ENCODE measurements around the gene CHN1.

The CHN1 gene

GRCh38 chr2:175004730-175004979 is 526 bp downstream of the CHN1 start:
- Histone ChIP-seq H2AFZ (ENCODE audit: low read depth) (peak overlapping the region; percentile 98), H3K9ac (peak overlapping the region; percentile 68; the same call in 1 of the 2 replicates), H3K4me3 (IDR thresholded peaks at IDR 0.05; ENCODE audit: insufficient read depth, low read depth, low read length) (peak overlapping the region; percentile 91), H3K4me2 (peak overlapping the region; percentile 23; the same call in 1 of the 2 replicates), H3K36me3 (ENCODE audit: insufficient read depth) (no peaks in the 10 kb centered on the region), H4K20me1 (ENCODE audit: insufficient read depth) (no peaks in the 10 kb centered on the region), H3K4me1 (ENCODE audit: low read depth, poor library complexity, severe bottlenecking) (peaks cover 14% of the 10 kb centered on the region), H3K27me3 (ENCODE audit: insufficient read depth, low read depth) (0 out of 2 replicates have a peak, but pooled peaks cover 7% of the 10 kb centered on the region), H3K27ac (peak overlapping the region; percentile 26; the same call in 1 of the 2 replicates), H3K79me2 (ENCODE audit: insufficient read depth, low read depth) (no peaks in the 10 kb centered on the region)
- TF ChIP-seq CTCF (conservative IDR thresholded peaks at IDR 0.05; ENCODE audit: low read depth, low read length), result no peak

GRCh38 chr2:175003875-175004729 is 1.1 kb downstream of the CHN1 start:
- Histone ChIP-seq H3K27me3 (ENCODE audit: insufficient read depth, low read depth) (0 out of 2 replicates have a peak, but pooled peaks cover 7% of the 10 kb centered on the region), H3K27ac (no peak overlapping the region), H3K4me2 (peak overlapping the region; percentile 61), H2AFZ (ENCODE audit: low read depth) (peak overlapping the region; percentile 39; the same call in 1 of the 2 replicates), H3K36me3 (ENCODE audit: insufficient read depth) (no peaks in the 10 kb centered on the region), H4K20me1 (ENCODE audit: insufficient read depth) (no peaks in the 10 kb centered on the region), H3K9ac (no peak overlapping the region), H3K79me2 (ENCODE audit: insufficient read depth, low read depth) (no peaks in the 10 kb centered on the region), H3K4me3 (IDR thresholded peaks at IDR 0.05; ENCODE audit: insufficient read depth, low read depth, low read length) (peak overlapping the region; percentile 42), H3K4me1 (ENCODE audit: low read depth, poor library complexity, severe bottlenecking) (peaks cover 16% of the 10 kb centered on the region)
- TF ChIP-seq CTCF (conservative IDR thresholded peaks at IDR 0.05; ENCODE audit: low read depth, low read length), result no peak

DNA sequence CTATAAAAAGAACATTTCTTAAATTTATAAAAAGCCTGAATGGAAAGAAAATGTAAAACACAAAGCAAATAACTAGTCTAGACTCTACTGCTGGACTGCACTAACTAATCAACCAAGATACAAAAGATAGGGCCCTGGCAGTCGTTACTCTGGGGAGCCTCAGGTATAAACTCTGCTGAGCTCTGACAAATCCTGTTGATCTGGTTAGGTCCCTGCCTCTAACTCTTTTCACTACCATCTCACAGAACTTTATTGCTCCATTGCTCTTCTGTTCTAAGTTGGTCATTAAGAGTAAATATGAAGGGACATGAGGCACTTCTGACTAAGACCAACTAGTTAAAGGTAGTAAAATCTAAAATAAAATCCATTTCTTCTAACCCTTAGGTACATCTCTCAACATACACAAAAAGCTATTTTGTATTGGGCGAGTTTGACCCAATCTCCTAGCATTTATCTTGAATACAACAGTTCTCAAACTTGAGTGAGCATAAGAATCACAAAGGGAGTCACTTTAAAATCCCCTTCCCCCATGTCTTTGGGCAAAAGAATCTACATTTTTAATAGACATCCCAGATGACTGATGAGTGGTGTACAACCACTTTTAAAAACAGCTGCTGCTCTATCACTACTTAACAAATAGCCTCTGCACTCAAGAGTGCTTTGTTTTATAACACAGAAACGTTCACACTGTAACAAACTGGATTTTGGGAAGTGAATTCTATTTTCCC is 2.5 kb downstream of the CHN1 start:
- no peak overlapping the region for H3K9ac ChIP-seq
- no peak overlapping the region for H3K27ac ChIP-seq
- H3K4me3 ChIP-seq (IDR thresholded peaks at IDR 0.05; ENCODE audit: insufficient read depth, low read depth, low read length), result no peak overlapping the region
- no peaks in the 10 kb centered on the region for H3K79me2 ChIP-seq (ENCODE audit: insufficient read depth, low read depth)
- no peaks in the 10 kb centered on the region for H4K20me1 ChIP-seq (ENCODE audit: insufficient read depth)
- no peak for TF ChIP-seq CTCF (conservative IDR thresholded peaks at IDR 0.05; ENCODE audit: low read depth, low read length)
- no peaks in the 10 kb centered on the region for H3K36me3 ChIP-seq (ENCODE audit: insufficient read depth)
- H3K27me3 ChIP-seq (ENCODE audit: insufficient read depth, low read depth), result 0 out of 2 replicates have a peak, but pooled peaks cover 7% of the 10 kb centered on the region
- peaks cover 27% of the 10 kb centered on the region for H3K4me1 ChIP-seq (ENCODE audit: low read depth, poor library complexity, severe bottlenecking)
- H2AFZ ChIP-seq (ENCODE audit: low read depth), result no peak overlapping the region
- H3K4me2 ChIP-seq, result no peak overlapping the region

- H3K36me3 ChIP-seq (ENCODE audit: insufficient read depth), result no peaks in the 10 kb centered on the region
- peaks cover 27% of the 10 kb centered on the region for H3K4me1 ChIP-seq (ENCODE audit: low read depth, poor library complexity, severe bottlenecking)
- H3K79me2 ChIP-seq (ENCODE audit: insufficient read depth, low read depth), result no peaks in the 10 kb centered on the region
- H3K4me3 ChIP-seq (IDR thresholded peaks at IDR 0.05; ENCODE audit: insufficient read depth, low read depth, low read length), result no peak overlapping the region
- H2AFZ ChIP-seq (ENCODE audit: low read depth), result no peak overlapping the region
- H3K27me3 ChIP-seq (ENCODE audit: insufficient read depth, low read depth), result 0 out of 2 replicates have a peak, but pooled peaks cover 7% of the 10 kb centered on the region
- TF ChIP-seq CTCF (conservative IDR thresholded peaks at IDR 0.05; ENCODE audit: low read depth, low read length), result no peak
- no peak overlapping the region for H3K4me2 ChIP-seq
- no peak overlapping the region for H3K27ac ChIP-seq
- no peak overlapping the region for H3K9ac ChIP-seq
- H4K20me1 ChIP-seq (ENCODE audit: insufficient read depth), result no peaks in the 10 kb centered on the region
Measured at GRCh38 chr2:175001566-175001965, 3.6 kb downstream of the CHN1 start.

All from KMS-11 (cell line).